ENCODE measurements around the gene GHSR.

GRCh38 chr3:172446198-172446597, 2.1 kb downstream of the GHSR start:
- TF ChIP-seq FOXA1 (IDR thresholded peaks at IDR 0.05) (no peak), FOXM1 (IDR thresholded peaks at IDR 0.05; ENCODE audit: borderline replicate concordance) (no peak), ARNT (IDR thresholded peaks at IDR 0.05) (no peak), HDGF (IDR thresholded peaks at IDR 0.05; ENCODE audit: borderline replicate concordance) (no peak), SP1 (IDR thresholded peaks at IDR 0.05) (no peak), ZNF384 (IDR thresholded peaks at IDR 0.05) (no peak), TARDBP (IDR thresholded peaks at IDR 0.05) (no peak), NFRKB (IDR thresholded peaks at IDR 0.05) (no peak), SUZ12 (IDR thresholded peaks at IDR 0.05) (no peak), ELF4 (IDR thresholded peaks at IDR 0.05) (no peak), L3MBTL2 (conservative IDR thresholded peaks at IDR 0.05) (no peak), BHLHE40 (IDR thresholded peaks at IDR 0.05; ENCODE audit: borderline replicate concordance) (no peak)
